ENCODE measurements around the gene MRPL10.

The MRPL10 gene

DNA sequence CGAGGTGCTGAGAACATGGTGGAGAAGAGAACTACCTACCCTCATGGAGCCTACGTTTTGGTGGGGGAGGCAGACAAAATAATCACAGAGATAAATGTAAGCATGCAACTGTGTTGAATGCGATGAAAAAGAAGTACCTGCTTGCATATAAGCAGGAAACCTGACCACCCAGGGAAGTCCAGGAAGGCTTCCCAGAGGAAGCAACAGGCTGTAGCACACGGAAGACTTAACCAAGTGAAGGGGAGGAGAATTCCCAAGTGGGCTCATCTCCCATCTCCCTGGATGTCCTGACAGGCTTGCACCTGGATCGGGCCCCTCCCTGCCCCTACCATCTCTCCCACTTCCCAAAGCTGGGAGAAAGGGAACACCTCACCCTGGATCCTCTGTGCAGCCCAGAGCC is 7.7 kb upstream of the MRPL10 start:
- DNase-seq = no peak

DNA sequence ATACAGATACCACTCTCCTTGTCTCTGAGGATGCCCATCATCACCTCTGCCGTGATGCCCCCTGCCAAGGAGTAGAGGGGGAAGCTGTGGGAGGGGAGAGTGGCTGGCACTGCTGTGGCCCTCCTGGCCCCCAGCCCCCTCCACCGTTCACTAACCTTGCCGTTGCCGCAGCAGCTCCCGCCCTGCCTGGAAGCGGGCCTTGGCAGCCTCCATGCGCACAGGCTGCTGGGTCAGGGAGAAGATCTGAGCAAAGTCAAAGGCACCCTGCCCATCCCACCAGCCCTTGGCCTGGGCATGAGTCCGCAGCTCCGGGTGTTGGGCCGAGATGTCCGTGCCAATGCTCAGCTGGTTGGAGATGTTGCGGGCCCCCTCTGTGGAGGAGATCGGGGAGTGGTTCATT is 7.3 kb upstream of the MRPL10 start:
- DNase-seq = no peak

DNA sequence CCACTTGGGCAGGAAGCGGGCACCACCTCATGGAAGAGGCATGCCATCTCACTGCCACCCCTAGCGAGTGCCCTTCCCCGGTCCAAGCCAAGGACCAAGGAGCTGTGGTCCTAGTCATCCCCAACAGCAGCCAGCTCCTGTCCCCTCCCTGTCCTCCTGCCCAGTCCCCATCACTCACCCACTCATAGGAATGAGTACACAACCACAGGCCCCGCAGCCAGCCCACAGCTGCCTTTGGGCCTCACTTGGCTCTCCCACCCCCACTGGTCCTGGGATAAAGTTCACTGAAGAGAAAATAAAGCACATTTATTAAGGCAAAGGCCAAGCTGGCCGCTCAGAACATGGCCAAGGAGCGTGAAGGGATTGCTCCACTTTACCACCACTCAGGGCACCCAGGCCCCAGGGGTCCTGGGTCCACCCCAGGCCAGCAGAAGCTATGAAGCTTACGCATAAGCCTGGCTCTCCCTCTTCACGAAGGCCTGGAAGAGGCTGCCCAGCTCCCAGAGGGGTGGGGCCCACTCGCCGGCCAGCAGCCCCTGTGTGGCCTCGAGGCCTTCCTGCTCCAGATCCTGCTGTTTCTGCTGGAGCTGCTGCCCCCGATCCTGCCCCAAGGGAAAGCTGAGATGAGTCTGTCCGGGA is 6.2 kb upstream of the MRPL10 start:
- no peak for DNase-seq

- DNase-seq = no peak
Measured at GRCh38 chr17:47836601-47837000, 5.3 kb upstream of the MRPL10 start.

DNA sequence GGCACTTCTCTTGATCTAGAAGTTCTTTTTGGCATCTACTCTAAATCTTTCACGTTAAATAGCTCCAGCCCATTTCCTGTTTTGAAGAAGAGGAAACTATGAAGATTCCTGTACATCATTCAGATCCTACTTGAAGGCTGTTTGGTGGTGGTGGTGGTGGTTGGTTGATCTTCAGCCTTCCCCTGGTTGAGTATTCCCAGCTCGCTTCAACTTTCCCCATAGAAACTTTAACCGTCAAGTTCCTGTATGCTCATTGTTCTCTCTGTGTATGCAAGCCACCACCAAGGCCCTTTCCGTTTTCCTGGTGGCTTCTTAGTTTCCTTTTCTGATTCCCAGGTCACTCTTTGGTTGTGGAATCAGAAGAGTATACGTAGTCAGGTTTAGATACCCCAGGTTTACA is 3.4 kb upstream of the MRPL10 start:
- no peak for DNase-seq

GRCh38 chr17:47831934-47832327 is 590 bp upstream of the MRPL10 start:
- DNase-seq = peak; percentile 59

- DNase-seq = no peak
Measured at GRCh38 chr17:47830396-47831002, 842 bp downstream of the MRPL10 start.

- DNase-seq = no peak
Measured at GRCh38 chr17:47829870-47830269, 1.5 kb downstream of the MRPL10 start.

GRCh38 chr17:47823519-47823918 is 7.8 kb downstream of the MRPL10 start:
- DNase-seq = no peak

GRCh38 chr17:47822785-47823184 is 8.6 kb downstream of the MRPL10 start:
- DNase-seq = no peak

- DNase-seq = peak; percentile 78
Measured at GRCh38 chr17:47821424-47822391, 9.6 kb downstream of the MRPL10 start, which contains the start of gene OSBPL7. TSS of gene OSBPL7 (minus strand) at chr17:47821794. CDS start at chr17:47820278, 1,516 bp downstream.

DNA sequence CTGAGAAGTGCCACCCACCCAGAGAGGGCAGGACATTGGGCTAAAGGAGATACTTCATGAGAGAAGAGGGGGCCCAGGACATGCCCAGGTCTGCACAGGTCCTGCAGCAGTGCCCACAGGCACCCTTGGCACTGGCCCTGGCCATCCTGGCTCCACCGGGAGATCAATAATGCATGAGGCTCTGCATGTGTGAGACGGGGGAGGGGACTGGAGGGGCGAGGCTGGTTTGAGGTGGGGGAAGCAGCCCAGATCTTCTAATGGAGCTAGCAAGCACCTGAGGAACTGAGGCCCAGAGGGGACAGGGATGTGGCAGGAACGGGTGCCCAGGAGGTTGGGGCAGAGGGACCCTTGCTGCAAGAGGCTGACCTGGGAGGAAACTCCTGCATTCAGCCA is 10.3 kb downstream of the MRPL10 start:
- DNase-seq = no peak

- no peak for DNase-seq
Measured at GRCh38 chr17:47820033-47820789, 11.1 kb downstream of the MRPL10 start.

- no peak for DNase-seq
Measured at GRCh38 chr17:47819475-47819874, 11.9 kb downstream of the MRPL10 start.

DNA sequence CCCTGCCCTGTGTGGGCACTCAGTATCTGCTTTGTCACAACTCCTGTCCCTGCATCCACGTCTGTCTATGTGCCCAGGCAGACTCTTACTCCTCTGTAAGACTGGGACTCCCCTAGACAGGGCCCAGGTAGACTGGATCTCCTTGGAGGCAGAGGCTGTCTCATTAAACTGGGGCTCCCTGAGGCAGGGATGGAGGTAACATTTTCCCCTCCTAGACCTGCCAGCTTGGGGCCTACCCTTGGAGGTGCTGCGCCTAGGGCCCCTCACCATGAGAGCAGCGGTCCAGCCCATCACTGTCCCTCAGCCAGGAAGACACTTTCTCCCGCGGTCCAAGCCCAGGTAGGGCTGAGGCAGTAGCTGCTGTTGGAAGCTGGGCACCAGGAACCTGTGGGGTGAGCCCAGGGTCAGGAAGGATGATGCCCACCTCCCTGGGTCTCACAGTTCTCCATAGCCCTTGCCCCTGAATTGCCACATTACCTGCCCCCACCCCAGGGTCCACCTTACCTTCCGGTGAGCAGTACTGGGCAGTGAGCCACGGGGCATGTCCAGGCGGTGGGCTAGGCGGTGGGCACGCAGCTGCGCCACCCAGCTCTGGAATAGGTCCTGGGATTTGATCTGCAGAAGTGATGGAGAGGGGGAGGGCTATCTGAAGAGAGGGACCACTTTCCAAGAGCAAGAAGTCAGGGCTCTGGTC is 13.2 kb downstream of the MRPL10 start:
- no peak for DNase-seq

- no peak for DNase-seq
Measured at GRCh38 chr17:47816947-47817346, 14.4 kb downstream of the MRPL10 start.

GRCh38 chr17:47816111-47816735 is 15.1 kb downstream of the MRPL10 start:
- no peak for DNase-seq

- DNase-seq = no peak
Measured at GRCh38 chr17:47815106-47815918, 16.0 kb downstream of the MRPL10 start.

DNA sequence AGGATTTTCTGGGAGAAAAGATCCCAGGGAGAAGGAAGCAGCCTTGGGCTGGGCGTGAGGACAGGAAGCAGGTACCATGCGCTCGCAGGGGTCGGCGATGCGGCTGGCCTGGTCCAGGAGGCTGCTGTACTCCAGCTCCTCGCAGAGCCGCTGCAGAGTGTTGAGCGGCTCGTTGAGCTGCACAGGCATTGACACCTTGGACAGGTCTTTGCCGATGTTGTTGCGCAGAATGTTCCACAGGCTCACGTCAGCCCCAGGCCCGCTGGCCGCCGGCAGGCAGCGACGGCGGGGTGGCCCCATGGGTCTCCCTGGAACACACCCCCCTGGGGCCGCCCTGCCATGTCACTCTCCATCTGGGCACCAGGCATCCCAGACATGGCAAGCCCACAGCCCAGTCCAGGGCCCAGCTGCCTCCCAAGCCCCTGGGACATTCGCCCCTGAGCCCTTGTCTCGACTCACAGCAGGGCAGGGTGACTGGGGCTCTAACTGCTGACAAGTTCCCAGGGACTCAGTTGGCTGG is 17.8 kb downstream of the MRPL10 start:
- no peak for DNase-seq

DNA sequence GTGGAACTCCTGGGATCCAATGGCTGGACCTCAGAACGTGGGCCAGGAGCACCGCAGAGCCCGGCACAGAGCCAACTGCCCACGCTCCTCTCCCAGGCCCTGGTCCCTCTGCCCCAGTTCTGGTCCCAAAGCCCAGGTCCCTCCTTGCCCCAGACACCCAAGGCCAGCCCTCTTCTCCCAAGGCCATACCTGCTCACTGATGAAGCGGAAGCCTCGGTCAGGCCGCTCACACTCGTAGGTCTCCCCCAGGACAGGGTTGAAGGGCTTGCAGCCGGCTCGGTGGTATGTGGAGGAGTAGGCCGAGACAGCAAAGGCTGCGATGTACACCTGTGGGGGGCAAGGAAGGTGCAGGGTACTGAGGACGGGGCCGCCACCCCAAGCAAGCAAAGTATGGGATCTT is 18.3 kb downstream of the MRPL10 start:
- DNase-seq = no peak
